Raji (cell line): Measurements from ENCODE around the gene SLC9A9.

ENCODE experiments used
- POLR2A ChIP-seq: IDR thresholded peaks from 2 replicates; pipeline ENCODE4 v1.6.1; 2011; ENCODE audit warnings: low read depth, low read length, control low read depth; ENCODE audit not compliant: insufficient read depth

SLC9A9 gene

GRCh38 chr3:143447491-143447890 is 400.8 kb downstream of the SLC9A9 start:
- no peak for TF ChIP-seq POLR2A

- TF ChIP-seq POLR2A: no peak
Observed at GRCh38 chr3:143445118-143445517, 403.1 kb downstream of the SLC9A9 start.

GRCh38 chr3:143443851-143444331 is 404.4 kb downstream of the SLC9A9 start:
- no peak for TF ChIP-seq POLR2A

GRCh38 chr3:143442814-143443447 is 405.3 kb downstream of the SLC9A9 start:
- no peak for TF ChIP-seq POLR2A

GRCh38 chr3:143441516-143442171 is 406.6 kb downstream of the SLC9A9 start:
- no peak for TF ChIP-seq POLR2A

GRCh38 chr3:143439817-143440216 is 408.5 kb downstream of the SLC9A9 start:
- no peak for TF ChIP-seq POLR2A

- TF ChIP-seq POLR2A: no peak
Observed at GRCh38 chr3:143437405-143437804, 410.9 kb downstream of the SLC9A9 start.

GRCh38 chr3:143436231-143436930 is 411.9 kb downstream of the SLC9A9 start:
- TF ChIP-seq POLR2A: no peak

GRCh38 chr3:143433787-143434378 is 414.4 kb downstream of the SLC9A9 start:
- no peak for TF ChIP-seq POLR2A

GRCh38 chr3:143430568-143430967 is 417.7 kb downstream of the SLC9A9 start:
- TF ChIP-seq POLR2A: no peak

GRCh38 chr3:143429628-143430514 is 418.4 kb downstream of the SLC9A9 start:
- no peak for TF ChIP-seq POLR2A

- no peak for TF ChIP-seq POLR2A
Observed at GRCh38 chr3:143428294-143428693, 420.0 kb downstream of the SLC9A9 start.

GRCh38 chr3:143427631-143428030 is 420.6 kb downstream of the SLC9A9 start:
- TF ChIP-seq POLR2A: no peak

GRCh38 chr3:143424874-143425273 is 423.4 kb downstream of the SLC9A9 start:
- no peak for TF ChIP-seq POLR2A

- no peak for TF ChIP-seq POLR2A
Observed at GRCh38 chr3:143421556-143421955, 426.7 kb downstream of the SLC9A9 start.
